Measurements from ENCODE around the gene GABRR3. TPM values are rescaled to one million over a fixed set of nuclear protein-coding genes. Genes with fewer than 3 reads are reported as not detected.

GABRR3 gene
- polyA plus RNA-seq, 1 donor from 2014 or later, result not detected

DNA sequence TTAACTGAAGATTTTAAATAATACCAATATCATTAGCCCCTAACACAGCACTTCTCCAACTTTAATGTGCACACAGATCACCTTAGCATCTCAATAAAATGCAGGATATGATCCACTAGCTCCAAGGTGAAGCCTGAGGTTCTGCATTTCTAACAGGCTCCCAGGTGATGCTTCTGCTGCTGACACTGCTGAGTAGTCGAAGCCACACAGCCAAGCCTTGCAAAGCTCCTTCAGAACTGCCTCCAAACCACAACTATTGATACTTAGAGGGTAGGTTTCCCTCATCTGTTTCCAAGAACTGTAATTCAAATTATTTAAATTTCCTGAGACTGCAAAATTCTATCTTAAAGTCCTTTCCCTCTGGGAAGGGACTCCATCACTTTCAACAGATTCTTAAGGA, 66.7 kb downstream of the GABRR3 start:
- Histone ChIP-seq H3K9me3 (ENCODE audit: low read length) (no peaks in the 10 kb centered on the region), H3K4me2 (ENCODE audit: low read length) (no peak overlapping the region), H3F3A (ENCODE audit: insufficient read depth, low read length, poor library complexity, severe bottlenecking) (no peaks in the 10 kb centered on the region), H3K27ac (ENCODE audit: low read length) (no peak overlapping the region), H3K36me3 (ENCODE audit: insufficient read depth, low read length) (no peaks in the 10 kb centered on the region), H3K27me3 (ENCODE audit: insufficient read depth, low read depth, low read length) (no peaks in the 10 kb centered on the region), H4K20me1 (ENCODE audit: insufficient read depth) (no peaks in the 10 kb centered on the region), H3K9ac (ENCODE audit: low read length) (no peak overlapping the region), H2AFZ (ENCODE audit: low read depth, low read length) (no peak overlapping the region), H3K79me2 (replicated peaks; ENCODE audit: insufficient read depth, low read length) (no peaks in the 10 kb centered on the region), H3K9me2 (ENCODE audit: insufficient read depth, low read length) (no peaks in the 10 kb centered on the region), H3K4me3 (ENCODE audit: low read length) (no peak overlapping the region)
- TF ChIP-seq EZH2 (IDR thresholded peaks at IDR 0.05; ENCODE audit: borderline replicate concordance, insufficient read depth, low read length, poor library complexity, severe bottlenecking) (no peak), EP300 (conservative IDR thresholded peaks at IDR 0.05; ENCODE audit: poor library complexity, severe bottlenecking) (no peak), RAD21 (conservative IDR thresholded peaks at IDR 0.05) (no peak), REST (IDR thresholded peaks at IDR 0.05; ENCODE audit: borderline replicate concordance) (no peak), CTCF (IDR thresholded peaks at IDR 0.05; ENCODE audit: poor library complexity, severe bottlenecking) (no peak), MXI1 (conservative IDR thresholded peaks at IDR 0.05; ENCODE audit: poor library complexity, severe bottlenecking) (no peak), POLR2AphosphoS5 (IDR thresholded peaks at IDR 0.05) (no peak), TAF1 (IDR thresholded peaks at IDR 0.05; ENCODE audit: low read depth) (no peak), SMC3 (conservative IDR thresholded peaks at IDR 0.05; ENCODE audit: poor library complexity) (no peak)

- no peaks in the 10 kb centered on the region for H4K20me1 ChIP-seq (ENCODE audit: insufficient read depth)
- H3K4me3 ChIP-seq (ENCODE audit: low read length), result no peak overlapping the region
- no peak overlapping the region for H2AFZ ChIP-seq (ENCODE audit: low read depth, low read length)
- H3K27me3 ChIP-seq (ENCODE audit: insufficient read depth, low read depth, low read length), result no peaks in the 10 kb centered on the region
- no peak overlapping the region for H3K9ac ChIP-seq (ENCODE audit: low read length)
- H3K36me3 ChIP-seq (ENCODE audit: insufficient read depth, low read length), result no peaks in the 10 kb centered on the region
- H3K27ac ChIP-seq (ENCODE audit: low read length), result no peak overlapping the region
- H3K4me2 ChIP-seq (ENCODE audit: low read length), result no peak overlapping the region
- no peaks in the 10 kb centered on the region for H3F3A ChIP-seq (ENCODE audit: insufficient read depth, low read length, poor library complexity, severe bottlenecking)
- no peak for TF ChIP-seq SMC3 (conservative IDR thresholded peaks at IDR 0.05; ENCODE audit: poor library complexity)
- no peak for TF ChIP-seq MXI1 (conservative IDR thresholded peaks at IDR 0.05; ENCODE audit: poor library complexity, severe bottlenecking)
- TF ChIP-seq EP300 (conservative IDR thresholded peaks at IDR 0.05; ENCODE audit: poor library complexity, severe bottlenecking), result no peak
- H3K9me2 ChIP-seq (ENCODE audit: insufficient read depth, low read length), result no peaks in the 10 kb centered on the region
- H3K79me2 ChIP-seq (replicated peaks; ENCODE audit: insufficient read depth, low read length), result no peaks in the 10 kb centered on the region
- no peaks in the 10 kb centered on the region for H3K9me3 ChIP-seq (ENCODE audit: low read length)
These were observed 67.1 kb downstream of the GABRR3 start for GRCh38 chr3:97967966-97968365.

Measured in neural cell (in vitro differentiated cells).